HEK293 (cell line): Measurements from ENCODE around the gene RGS6.

Source experiments
- CTCF ChIP-seq: fragments of 450-650 bp; formaldehyde crosslinking; IDR thresholded peaks from 2 replicates; pipeline ENCODE4 v1.5.1; 2016; ENCODE audit warnings: missing biosample characterization, missing genetic modification characterization
- REST ChIP-seq: fragments of 450-650 bp; formaldehyde crosslinking; IDR thresholded peaks from 2 replicates; pipeline ENCODE4 v1.5.1; 2016; ENCODE audit warnings: missing biosample characterization, missing genetic modification characterization
- ZNF10 ChIP-seq: fragments of 450-650 bp; formaldehyde crosslinking; IDR thresholded peaks from 2 replicates; pipeline ENCODE4 v1.5.1; 2017; ENCODE audit warnings: missing biosample characterization, missing genetic modification characterization
- ZNF114 ChIP-seq: fragments of 450-650 bp; formaldehyde crosslinking; IDR thresholded peaks from 2 replicates; pipeline ENCODE4 v1.5.0; 2017; ENCODE audit warnings: missing biosample characterization, missing genetic modification characterization
- ZNF341 ChIP-seq: fragments of 450-650 bp; formaldehyde crosslinking; IDR thresholded peaks from 2 replicates; pipeline ENCODE4; 2016; ENCODE audit warnings: low read depth, missing biosample characterization, missing genetic modification characterization
- ZNF416 ChIP-seq: fragments of 450-650 bp; formaldehyde crosslinking; IDR thresholded peaks from 2 replicates; pipeline ENCODE4 v1.5.1; 2016; ENCODE audit warnings: missing biosample characterization, missing genetic modification characterization
- ZNF654 ChIP-seq: fragments of 450-650 bp; formaldehyde crosslinking; IDR thresholded peaks from 2 replicates; pipeline ENCODE4 v1.5.1; 2016; ENCODE audit warnings: low read depth, missing biosample characterization, missing genetic modification characterization

- TF ChIP-seq ZNF654 (tag by site-specific recombination) = no peak
- TF ChIP-seq ZNF341 (tag by site-specific recombination) = no peak
- TF ChIP-seq CTCF = no peak
- TF ChIP-seq ZNF114 (tag by site-specific recombination) = no peak
- no peak for TF ChIP-seq REST
- TF ChIP-seq ZNF10 (tag by site-specific recombination) = no peak
- TF ChIP-seq ZNF416 (tag by site-specific recombination) = no peak
Measured at GRCh38 chr14:72416892-72417291, 484.7 kb downstream of the RGS6 start.
